ENCODE measurements around the gene MAD1L1.
"Not testable (repeated sequence)": the region's sequence is repeated elsewhere in the genome, so short reads cannot be mapped to it uniquely, and the experiment has no call there.

The MAD1L1 gene

GRCh38 chr7:1872191-1873069, 360.3 kb downstream of the MAD1L1 start:
- no peak for DNase-seq

- DNase-seq, result no peak
Observed at GRCh38 chr7:1869452-1870130, 363.2 kb downstream of the MAD1L1 start.

DNA sequence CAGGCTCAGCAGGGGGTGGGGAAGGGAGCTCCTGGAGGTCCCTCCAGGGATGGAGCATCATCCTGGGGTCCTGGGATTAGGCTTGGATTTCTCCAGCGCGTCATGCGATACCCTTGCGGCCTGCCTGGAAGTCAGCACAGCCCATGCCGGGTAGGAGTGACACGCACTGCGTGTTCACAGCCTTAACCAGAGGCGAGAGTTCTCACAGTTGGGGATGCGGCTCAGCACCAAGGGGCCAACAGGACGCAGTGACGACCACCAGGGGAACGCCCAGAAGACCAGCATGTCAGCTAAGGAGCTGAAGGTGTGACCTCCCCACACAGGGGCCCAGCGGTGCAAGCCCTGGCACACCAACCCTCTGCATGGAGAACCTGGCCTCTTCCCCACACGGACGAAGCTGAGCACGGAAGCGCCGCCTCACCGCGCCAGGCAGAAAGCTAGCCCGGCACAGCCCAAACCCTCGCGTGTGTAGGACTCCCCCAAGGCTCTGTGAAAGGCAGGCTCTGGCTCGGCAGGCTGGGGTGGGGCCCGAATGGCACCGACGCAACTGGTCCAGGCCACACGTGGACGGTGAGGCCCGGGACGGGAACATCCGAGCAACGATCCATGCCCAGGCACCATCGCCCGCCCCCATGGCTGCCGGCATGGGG, 364.1 kb downstream of the MAD1L1 start:
- no peak for DNase-seq

GRCh38 chr7:1867370-1868260, 365.1 kb downstream of the MAD1L1 start:
- no peak for DNase-seq

GRCh38 chr7:1866601-1867000, 366.1 kb downstream of the MAD1L1 start:
- no peak for DNase-seq

DNA sequence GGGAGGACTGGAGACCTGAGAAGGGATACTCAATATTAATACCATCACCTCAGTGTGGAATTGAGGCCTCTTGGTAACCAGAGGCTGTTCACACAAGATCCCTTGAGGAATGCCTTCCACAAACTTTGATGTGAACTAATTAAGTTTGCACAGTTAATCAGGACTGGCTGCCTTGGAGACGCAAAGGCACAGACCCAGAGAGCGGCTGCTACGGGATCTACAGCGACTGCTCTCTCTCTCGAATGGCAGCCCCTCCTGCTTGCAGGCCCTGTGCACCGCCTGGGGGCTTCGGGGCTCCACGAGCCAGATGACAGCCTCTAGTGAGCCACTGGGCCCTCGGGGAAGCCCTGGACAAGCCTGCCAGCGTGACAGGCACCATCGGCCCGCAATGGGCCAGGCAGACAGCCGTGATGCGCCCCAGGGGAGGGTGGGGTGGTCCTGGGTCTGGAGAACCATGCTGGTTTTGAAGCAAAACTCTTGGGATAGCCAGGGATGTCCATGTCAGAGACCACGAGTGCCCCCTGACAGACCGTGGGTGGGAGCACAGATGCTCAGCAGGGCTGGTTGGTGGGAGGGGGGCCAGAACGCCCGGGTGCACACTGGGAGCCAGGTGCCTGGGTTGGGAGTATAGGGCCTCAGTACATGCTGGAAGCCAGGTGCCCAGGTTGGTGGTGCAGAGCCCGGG, 367.0 kb downstream of the MAD1L1 start:
- no peak for DNase-seq

GRCh38 chr7:1865000-1865555, 367.7 kb downstream of the MAD1L1 start:
- DNase-seq, result no peak

DNA sequence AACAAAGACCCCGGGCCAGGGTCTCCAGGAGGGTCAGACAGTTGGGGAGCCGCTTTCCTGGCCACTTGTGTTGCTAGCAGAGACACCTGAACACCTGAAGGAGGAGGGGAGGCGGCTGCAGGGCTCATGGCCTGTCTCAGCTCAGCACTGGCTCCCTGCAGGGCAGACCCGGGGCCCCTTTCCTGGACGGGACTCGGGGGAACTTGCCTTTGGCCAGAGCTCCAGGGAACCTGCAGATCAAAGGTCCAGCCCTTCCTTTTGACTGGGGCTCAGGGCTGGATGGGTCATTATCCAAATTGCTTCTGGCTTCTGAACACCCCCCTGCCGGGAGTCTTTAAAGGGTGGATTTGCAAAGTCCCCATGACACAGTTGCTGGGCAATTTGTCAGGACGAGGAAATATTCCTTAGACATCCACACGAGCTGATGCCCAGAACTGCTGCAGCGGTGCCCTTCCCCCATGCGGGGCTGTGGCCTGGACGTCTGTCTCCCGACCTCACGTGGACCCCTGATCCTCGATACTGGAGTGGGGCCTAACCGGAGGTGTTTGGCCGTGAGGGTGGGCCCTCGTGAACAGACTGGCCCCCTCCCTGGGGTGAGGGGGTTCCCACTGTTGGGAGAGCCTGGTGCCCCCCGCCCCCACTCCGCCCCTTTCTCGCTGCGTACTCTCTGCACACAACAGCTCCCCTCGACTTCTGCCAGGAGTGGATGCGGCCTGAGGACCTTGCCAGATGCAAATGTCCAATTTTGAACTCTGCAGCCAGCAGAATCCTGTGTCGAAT, 368.4 kb downstream of the MAD1L1 start:
- peak in 4 of 14 donors; percentile 9 to 50 (median 28) for DNase-seq

- DNase-seq, result no peak
Observed at GRCh38 chr7:1863091-1863900, 369.4 kb downstream of the MAD1L1 start.

GRCh38 chr7:1862560-1862959, 370.2 kb downstream of the MAD1L1 start:
- no peak for DNase-seq

DNA sequence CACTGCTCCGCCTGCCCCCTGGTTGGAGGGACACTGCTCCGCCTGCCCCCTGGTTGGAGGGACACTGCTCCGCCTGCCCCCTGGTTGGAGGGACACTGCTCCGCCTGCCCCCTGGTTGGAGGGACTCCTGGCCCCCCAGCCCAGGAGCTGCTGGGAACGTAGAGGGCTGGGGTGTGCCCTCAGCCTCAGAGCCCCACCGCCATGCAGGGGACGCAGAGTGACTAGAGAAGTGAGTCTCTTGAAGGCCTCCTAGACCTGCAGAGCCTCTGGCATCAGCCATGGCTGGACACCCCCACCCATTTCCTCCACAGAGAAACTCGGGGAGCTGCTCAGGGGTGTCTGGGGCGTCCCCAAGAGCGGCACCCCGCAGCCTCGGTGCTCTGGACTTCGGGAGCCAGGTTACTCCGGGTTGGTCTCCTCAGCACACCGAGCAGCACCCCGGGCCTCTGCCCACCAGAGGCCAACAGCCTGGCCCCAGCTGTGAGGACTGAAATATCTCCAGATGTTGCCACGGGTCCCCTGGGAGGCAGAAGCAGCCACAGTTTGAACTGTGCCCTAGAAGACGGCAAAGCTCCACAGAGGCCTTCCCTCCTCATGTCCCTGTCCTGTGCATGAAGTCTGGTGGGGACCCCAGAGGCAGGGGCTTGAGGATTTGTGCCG, 370.8 kb downstream of the MAD1L1 start:
- no peak for DNase-seq

DNA sequence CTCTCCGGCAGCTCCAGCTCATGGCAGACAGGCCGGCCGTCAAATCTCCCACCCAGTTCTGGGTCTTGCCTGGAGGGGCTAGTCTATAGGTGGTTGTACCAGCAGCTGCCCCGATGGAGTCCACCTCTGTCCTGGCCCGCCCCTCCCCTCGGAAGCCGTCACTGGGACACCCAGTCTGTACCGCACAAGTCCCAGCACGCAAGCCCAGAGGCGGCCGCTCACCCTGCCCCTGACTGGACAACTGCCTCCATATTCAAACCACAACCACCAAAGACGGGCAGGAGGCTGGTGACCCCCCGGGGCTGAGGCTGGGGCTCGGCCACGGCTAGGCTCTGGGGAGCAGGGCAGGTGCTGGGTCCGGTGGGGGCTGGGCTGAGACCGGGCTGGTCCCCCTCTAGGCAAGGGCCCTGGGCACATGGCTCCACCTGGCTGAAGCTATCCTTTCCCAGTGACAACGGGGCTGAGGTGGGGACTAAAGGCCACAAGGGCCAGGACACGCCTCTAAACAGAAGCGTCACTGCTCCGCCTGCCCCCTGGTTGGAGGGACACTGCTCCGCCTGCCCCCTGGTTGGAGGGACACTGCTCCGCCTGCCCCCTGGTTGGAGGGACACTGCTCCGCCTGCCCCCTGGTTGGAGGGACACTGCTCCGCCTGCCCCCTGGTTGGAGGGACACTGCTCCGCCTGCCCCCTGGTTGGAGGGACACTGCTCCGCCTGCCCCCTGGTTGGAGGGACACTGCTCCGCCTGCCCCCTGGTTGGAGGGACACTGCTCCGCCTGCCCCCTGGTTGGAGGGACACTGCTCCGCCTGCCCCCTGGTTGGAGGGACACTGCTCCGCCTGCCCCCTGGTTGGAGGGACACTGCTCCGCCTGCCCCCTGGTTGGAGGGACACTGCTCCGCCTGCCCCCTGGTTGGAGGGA, 371.6 kb downstream of the MAD1L1 start:
- DNase-seq, result not testable (repeated sequence)

DNA sequence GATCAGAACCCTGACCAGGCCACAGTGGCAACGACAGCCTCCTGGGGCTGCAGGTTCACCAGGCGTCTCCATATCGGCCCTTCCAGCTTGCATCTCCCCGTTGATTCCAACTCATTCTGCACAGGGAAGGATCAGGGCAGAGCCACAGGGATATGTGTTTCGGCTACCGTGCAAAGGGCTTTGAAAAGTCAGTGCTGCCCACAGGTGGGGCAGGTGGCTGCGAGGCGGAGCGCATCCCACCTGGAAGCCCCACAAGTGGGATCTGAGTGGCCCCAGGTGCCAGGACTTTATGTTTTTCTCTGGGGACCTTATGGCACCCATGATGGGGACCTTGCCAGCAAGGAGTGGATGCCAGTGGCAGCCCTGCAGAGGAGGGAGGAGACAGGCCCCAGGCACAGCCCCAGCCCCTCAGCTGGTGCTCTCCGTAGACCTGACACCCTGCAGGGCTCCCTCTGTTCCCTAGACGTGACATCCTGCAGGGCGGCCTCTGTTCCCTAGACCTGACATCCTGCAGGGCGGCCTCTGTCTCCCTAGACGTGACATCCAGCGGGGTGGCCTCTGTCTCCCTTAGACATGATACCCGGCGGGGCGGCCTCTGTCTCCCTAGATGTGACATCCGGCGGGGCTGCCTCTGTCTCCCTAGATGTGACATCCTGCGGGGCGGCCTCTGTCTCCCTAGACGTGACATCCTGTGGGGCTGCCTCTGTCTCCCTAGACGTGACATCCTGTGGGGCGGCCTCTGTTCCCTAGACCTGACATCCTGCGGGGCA, 373.3 kb downstream of the MAD1L1 start:
- no peak for DNase-seq

- DNase-seq, result no peak
Observed at GRCh38 chr7:1858435-1859265, 374.1 kb downstream of the MAD1L1 start.

DNA sequence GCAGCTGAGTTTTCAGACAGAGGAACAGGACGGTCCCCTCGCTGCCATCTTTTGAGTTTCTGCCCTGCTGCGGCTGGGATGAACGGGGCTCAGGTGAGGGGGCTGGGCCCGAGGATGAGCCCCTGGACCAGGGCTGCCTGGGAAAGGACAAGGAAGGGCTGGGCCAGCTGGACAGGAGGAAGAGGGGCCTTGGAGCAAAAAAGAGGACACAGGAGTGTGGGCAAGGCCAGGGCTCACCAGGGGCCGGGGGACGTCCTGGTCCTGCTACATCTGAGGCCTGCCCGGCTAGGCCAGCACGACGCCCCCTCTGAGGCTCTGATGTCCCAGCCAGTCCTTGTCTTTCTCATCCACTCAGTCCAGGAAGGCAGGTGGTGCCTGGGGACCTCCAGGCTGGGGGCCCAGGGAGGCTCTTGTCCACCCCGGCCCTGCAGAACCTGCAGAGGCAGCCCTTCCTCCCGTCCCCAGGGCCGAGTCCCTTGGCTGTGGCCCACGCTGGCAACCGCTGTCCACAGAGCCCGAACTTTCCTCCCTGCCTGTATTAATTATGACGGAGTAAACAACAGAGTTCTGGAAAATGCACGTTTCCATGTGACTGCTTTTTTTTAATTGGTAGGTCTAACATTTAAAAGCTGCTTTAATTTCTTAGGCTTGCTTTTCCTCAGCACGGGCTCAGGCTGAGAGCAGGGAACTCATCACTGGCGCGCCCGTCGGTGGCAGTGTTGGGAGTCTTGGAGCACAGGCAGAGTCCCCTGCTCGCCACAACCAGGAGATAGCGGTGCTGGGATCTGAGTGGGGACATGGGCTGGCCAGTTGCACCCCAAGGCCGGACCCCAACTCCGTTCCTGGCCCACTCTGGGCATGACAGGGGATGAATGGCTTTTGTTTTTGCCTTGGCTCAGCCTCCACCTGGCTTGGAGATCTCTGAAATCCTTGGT, 375.0 kb downstream of the MAD1L1 start:
- DNase-seq, result no peak

Data from C1 segment of cervical spinal cord (tissue), 14 donors.